ENCODE data around the gene SYCN. TPM values are rescaled to one million over a fixed set of nuclear protein-coding genes. Genes with fewer than 3 reads are reported as not detected.

SYCN gene
- total RNA-seq, 1 donor from 2014 or later: not detected

GRCh38 chr19:39183104-39183503, 21.0 kb downstream of the SYCN start:
- Mint-ChIP-seq H3K27ac (ENCODE audit: unreplicated experiment) (no peak overlapping the region), H3K4me3 (ENCODE audit: unreplicated experiment) (no peak overlapping the region), H3K27me3 (ENCODE audit: low read depth) (no peaks in the 10 kb centered on the region), H3K4me1 (ENCODE audit: low read depth) (no peaks in the 10 kb centered on the region), H3K9me3 (ENCODE audit: low read depth) (peaks cover 5% of the 10 kb centered on the region), H3K36me3 (ENCODE audit: low read depth) (peaks cover 6% of the 10 kb centered on the region)
- DNase-seq (ENCODE audit: low spot score): no peak
- TF ChIP-seq CTCF (IDR thresholded peaks at IDR 0.05): no peak

GRCh38 chr19:39182174-39182505, 21.9 kb downstream of the SYCN start:
- H3K4me1 Mint-ChIP-seq (ENCODE audit: low read depth): no peaks in the 10 kb centered on the region
- TF ChIP-seq CTCF (IDR thresholded peaks at IDR 0.05): no peak
- peaks cover 7% of the 10 kb centered on the region for H3K36me3 Mint-ChIP-seq (ENCODE audit: low read depth)
- peaks cover 5% of the 10 kb centered on the region for H3K9me3 Mint-ChIP-seq (ENCODE audit: low read depth)
- H3K27ac Mint-ChIP-seq (ENCODE audit: unreplicated experiment): no peak overlapping the region
- DNase-seq (ENCODE audit: low spot score): no peak
- no peak overlapping the region for H3K4me3 Mint-ChIP-seq (ENCODE audit: unreplicated experiment)
- H3K27me3 Mint-ChIP-seq (ENCODE audit: low read depth): no peaks in the 10 kb centered on the region

GRCh38 chr19:39181500-39182173, 22.4 kb downstream of the SYCN start:
- no peak overlapping the region for H3K4me3 Mint-ChIP-seq (ENCODE audit: unreplicated experiment)
- peaks cover 5% of the 10 kb centered on the region for H3K9me3 Mint-ChIP-seq (ENCODE audit: low read depth)
- H3K27me3 Mint-ChIP-seq (ENCODE audit: low read depth): no peaks in the 10 kb centered on the region
- no peak for TF ChIP-seq CTCF (IDR thresholded peaks at IDR 0.05)
- no peak for DNase-seq (ENCODE audit: low spot score)
- no peak overlapping the region for H3K27ac Mint-ChIP-seq (ENCODE audit: unreplicated experiment)
- peaks cover 7% of the 10 kb centered on the region for H3K36me3 Mint-ChIP-seq (ENCODE audit: low read depth)
- no peaks in the 10 kb centered on the region for H3K4me1 Mint-ChIP-seq (ENCODE audit: low read depth)

- no peak overlapping the region for H3K4me3 Mint-ChIP-seq (ENCODE audit: unreplicated experiment)
- H3K27me3 Mint-ChIP-seq (ENCODE audit: low read depth): no peaks in the 10 kb centered on the region
- H3K27ac Mint-ChIP-seq (ENCODE audit: unreplicated experiment): no peak overlapping the region
- no peak for TF ChIP-seq CTCF (IDR thresholded peaks at IDR 0.05)
- peaks cover 5% of the 10 kb centered on the region for H3K9me3 Mint-ChIP-seq (ENCODE audit: low read depth)
- DNase-seq (ENCODE audit: low spot score): no peak
- H3K4me1 Mint-ChIP-seq (ENCODE audit: low read depth): no peaks in the 10 kb centered on the region
- peaks cover 7% of the 10 kb centered on the region for H3K36me3 Mint-ChIP-seq (ENCODE audit: low read depth)
Observed at GRCh38 chr19:39180749-39181148, 23.3 kb downstream of the SYCN start.

- Mint-ChIP-seq H3K4me1 (ENCODE audit: low read depth) (no peaks in the 10 kb centered on the region), H3K27me3 (ENCODE audit: low read depth) (no peaks in the 10 kb centered on the region), H3K36me3 (ENCODE audit: low read depth) (peaks cover 7% of the 10 kb centered on the region), H3K4me3 (ENCODE audit: unreplicated experiment) (no peak overlapping the region), H3K27ac (ENCODE audit: unreplicated experiment) (no peak overlapping the region), H3K9me3 (ENCODE audit: low read depth) (peaks cover 5% of the 10 kb centered on the region)
- no peak for DNase-seq (ENCODE audit: low spot score)
- no peak for TF ChIP-seq CTCF (IDR thresholded peaks at IDR 0.05)
Observed at GRCh38 chr19:39179754-39180153, 24.3 kb downstream of the SYCN start.

Data from chondrocyte (in vitro differentiated cells).